ENCODE data around the gene PLPP6.

DNA sequence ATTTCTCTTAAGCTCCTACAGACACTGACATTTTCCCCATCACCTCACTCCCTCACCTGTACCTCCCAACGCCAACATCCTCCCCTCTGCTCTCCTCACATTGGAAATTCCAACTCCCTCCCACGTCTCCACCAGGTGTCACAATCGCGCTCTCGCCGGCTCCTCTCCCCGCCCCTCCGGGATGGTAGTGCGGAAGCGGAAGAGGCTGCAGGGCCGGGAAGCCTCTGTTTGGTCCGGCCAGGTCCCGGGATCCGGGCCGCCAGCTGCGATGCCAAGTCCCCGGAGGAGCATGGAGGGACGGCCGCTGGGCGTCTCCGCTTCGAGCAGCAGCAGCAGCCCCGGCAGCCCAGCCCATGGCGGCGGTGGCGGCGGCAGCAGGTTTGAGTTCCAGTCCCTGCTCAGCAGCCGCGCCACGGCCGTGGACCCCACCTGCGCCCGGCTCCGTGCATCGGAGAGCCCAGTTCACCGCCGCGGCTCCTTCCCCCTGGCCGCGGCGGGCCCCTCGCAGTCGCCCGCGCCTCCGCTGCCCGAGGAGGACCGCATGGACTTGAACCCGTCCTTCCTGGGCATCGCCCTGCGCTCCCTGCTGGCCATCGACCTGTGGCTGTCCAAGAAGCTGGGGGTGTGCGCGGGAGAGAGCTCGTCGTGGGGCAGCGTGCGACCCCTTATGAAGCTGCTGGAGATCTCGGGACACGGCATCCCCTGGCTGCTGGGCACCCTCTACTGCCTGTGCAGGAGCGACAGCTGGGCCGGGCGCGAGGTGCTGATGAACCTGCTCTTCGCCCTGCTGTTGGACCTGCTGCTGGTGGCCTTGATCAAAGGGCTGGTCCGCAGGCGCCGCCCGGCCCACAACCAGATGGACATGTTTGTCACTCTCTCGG, at the start of gene PLPP6:
- TF ChIP-seq CTCF (IDR thresholded peaks at IDR 0.05): peak; percentile 31 to 75 (median 60)
- TF ChIP-seq POLR2A (IDR thresholded peaks at IDR 0.05): peak; percentile 43
